ENCODE results near the gene E2F1.

GRCh38 chr20:33680686-33681085, 5.5 kb downstream of the E2F1 start:
- TF ChIP-seq, protein P1, sequence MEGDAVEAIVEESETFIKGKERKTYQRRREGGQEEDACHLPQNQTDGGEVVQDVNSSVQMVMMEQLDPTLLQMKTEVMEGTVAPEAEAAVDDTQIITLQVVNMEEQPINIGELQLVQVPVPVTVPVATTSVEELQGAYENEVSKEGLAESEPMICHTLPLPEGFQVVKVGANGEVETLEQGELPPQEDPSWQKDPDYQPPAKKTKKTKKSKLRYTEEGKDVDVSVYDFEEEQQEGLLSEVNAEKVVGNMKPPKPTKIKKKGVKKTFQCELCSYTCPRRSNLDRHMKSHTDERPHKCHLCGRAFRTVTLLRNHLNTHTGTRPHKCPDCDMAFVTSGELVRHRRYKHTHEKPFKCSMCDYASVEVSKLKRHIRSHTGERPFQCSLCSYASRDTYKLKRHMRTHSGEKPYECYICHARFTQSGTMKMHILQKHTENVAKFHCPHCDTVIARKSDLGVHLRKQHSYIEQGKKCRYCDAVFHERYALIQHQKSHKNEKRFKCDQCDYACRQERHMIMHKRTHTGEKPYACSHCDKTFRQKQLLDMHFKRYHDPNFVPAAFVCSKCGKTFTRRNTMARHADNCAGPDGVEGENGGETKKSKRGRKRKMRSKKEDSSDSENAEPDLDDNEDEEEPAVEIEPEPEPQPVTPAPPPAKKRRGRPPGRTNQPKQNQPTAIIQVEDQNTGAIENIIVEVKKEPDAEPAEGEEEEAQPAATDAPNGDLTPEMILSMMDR (IDR thresholded peaks at IDR 0.05), result no peak
- TF ChIP-seq EP300 (IDR thresholded peaks at IDR 0.05) (no peak), POLR2A (IDR thresholded peaks at IDR 0.05) (no peak), POLR2AphosphoS5 (IDR thresholded peaks at IDR 0.05) (no peak)

Data from stomach (tissue), 4 donors.